Fibroblast of lung (primary cell): ENCODE data around the gene FAM222A.

Source experiments
- CTCF ChIP-seq, 2 donors: IDR thresholded peaks in 1 of 2; conservative IDR thresholded peaks in 1 of 2; 1 replicate in 1 of 2; 2 replicates in 1 of 2; pipeline ENCODE4 v1.5.1; 2011 to 2012; ENCODE audit warnings: low read length in 2 of 2, control low read depth in 1 of 2, inconsistent platforms in 1 of 2, low read depth in 1 of 2, mild to moderate bottlenecking in 1 of 2
- EZH2 ChIP-seq: IDR thresholded peaks from 2 replicates; pipeline ENCODE4 v1.5.1; 2012; ENCODE audit warnings: low read length, control low read depth, mild to moderate bottlenecking; ENCODE audit errors: missing control alignments

GRCh38 chr12:109770861-109771670 lies 57.4 kb downstream of the FAM222A start:
- TF ChIP-seq CTCF (conservative IDR thresholded peaks at IDR 0.05 in 1 of 2, IDR thresholded peaks at IDR 0.05 in 1 of 2; ENCODE audit: low read depth in 1 of 2, low read length in 2 of 2) (no peak), EZH2 (no peak)
